Measurements from ENCODE around the gene NOXO1.

DNA sequence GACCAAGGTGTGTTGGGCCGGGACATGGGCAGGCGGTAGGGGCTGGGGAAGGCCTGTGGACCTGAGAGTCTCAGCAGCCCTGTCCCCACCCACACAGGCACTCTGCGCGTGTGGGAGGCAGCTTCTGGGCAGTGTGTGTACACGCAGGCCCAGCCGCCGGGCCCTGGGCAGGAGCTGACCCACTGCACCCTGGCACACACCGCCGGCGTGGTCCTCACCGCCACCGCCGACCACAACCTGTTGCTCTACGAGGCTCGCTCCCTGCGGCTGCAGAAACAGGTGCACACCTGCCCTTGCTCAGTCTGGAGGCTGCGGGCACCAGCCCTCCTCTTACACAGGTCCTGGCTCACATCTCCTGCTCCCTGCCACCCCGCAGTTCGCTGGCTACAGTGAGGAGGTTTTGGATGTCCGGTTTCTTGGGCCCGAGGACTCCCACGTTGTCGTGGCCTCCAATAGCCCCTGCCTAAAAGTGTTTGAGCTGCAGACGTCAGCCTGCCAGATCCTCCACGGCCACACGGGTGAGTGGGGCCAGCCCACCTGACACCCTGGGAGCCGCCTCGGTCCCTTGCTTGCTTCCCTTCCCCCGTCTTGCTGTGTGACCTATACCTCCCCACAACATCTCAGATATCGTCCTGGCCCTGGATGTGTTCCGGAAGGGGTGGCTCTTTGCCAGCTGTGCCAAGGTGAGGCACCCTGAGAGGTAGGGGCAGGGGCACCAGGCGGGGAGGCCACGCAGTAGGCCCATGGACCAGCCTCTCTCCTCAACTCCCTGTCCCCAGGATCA is 5.6 kb downstream of the NOXO1 start:
- TF ChIP-seq, protein P1, sequence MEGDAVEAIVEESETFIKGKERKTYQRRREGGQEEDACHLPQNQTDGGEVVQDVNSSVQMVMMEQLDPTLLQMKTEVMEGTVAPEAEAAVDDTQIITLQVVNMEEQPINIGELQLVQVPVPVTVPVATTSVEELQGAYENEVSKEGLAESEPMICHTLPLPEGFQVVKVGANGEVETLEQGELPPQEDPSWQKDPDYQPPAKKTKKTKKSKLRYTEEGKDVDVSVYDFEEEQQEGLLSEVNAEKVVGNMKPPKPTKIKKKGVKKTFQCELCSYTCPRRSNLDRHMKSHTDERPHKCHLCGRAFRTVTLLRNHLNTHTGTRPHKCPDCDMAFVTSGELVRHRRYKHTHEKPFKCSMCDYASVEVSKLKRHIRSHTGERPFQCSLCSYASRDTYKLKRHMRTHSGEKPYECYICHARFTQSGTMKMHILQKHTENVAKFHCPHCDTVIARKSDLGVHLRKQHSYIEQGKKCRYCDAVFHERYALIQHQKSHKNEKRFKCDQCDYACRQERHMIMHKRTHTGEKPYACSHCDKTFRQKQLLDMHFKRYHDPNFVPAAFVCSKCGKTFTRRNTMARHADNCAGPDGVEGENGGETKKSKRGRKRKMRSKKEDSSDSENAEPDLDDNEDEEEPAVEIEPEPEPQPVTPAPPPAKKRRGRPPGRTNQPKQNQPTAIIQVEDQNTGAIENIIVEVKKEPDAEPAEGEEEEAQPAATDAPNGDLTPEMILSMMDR (optimal IDR thresholded peaks at IDR 0.05 in 1 of 3, IDR thresholded peaks at IDR 0.05 in 1 of 3, conservative IDR thresholded peaks at IDR 0.05 in 1 of 3; ENCODE audit: extremely low read depth in 1 of 3, insufficient read depth in 2 of 3, low read length in 3 of 3) = no peak
- TF ChIP-seq EZH2 (IDR thresholded peaks at IDR 0.05; ENCODE audit: low read length) = no peak

Data from keratinocyte (primary cell).